K562 (cell line): ENCODE results near the gene HAO2. TPM values are rescaled to one million over a fixed set of nuclear protein-coding genes. Genes with fewer than 3 reads are reported as not detected.

Experiments used
- ATAC-seq: fragments of 200-7000 bp; cut with Tn5 transposase; 3 replicates; pipeline ENCODE4 v1.9.1; 2020; ENCODE audit warnings: moderate library complexity
- BruUV-seq: library from RNA; stranded (reverse); fragments of 400-500 nt; replicated peaks from 2 replicates; lab custom pipeline; 2021; lab: Mats Ljungman, UMichigan
- CTCF ChIA-PET: fragments of 300-600 bp; formaldehyde crosslinking; extraction: SDS; loops from one replicate; lab custom pipeline; 2021; ENCODE audit warnings: low intra/inter-chr PET ratio; lab: Yijun Ruan, JAX
- POLR2A ChIA-PET: fragments of 300-600, 350-650 bp; sonication (Branson Sonifier 250); formaldehyde crosslinking; extraction: SDS; loops from one replicate; lab custom pipeline; 2021; ENCODE audit warnings: antibody characterized with exemption, inconsistent platforms; lab: Yijun Ruan, JAX
- DNase-seq, 4 experiments: peaks; one replicate each; pipeline versions ENCODE4 v3.0.0 to v3.0.0-alpha.2; 2011 to 2018; ENCODE audit warnings: low spot score in 3 of 4, mixed read lengths in 3 of 4; ENCODE audit errors: extremely low read depth in 1 of 4
- FAIRE-seq: peaks from 2 replicates; lab custom pipeline; 2011; peaks lifted over from hg19 to GRCh38; lab: Jason Lieb, UNC
- H2AFZ ChIP-seq: 2 replicates; pipeline ENCODE4 v1.6.0; 2011; ENCODE audit warnings: low read depth, low read length, control low read depth, inconsistent platforms
- H3K27ac ChIP-seq: fragments of 200-600 bp; 3 replicates; pipeline ENCODE4 v1.8.0; 2011; ENCODE audit warnings: low read depth, mild to moderate bottlenecking, control low read depth, inconsistent platforms, low read length, moderate library complexity, mixed read lengths; ENCODE audit errors: extremely low read depth
- H3K27me3 ChIP-seq, 2 experiments: fragments of 300-600 bp in 1 of 2; 2 replicates in 1 of 2; 3 replicates in 1 of 2; pipeline versions ENCODE4 v1.6.0 to v1.8.0; 2011; ENCODE audit warnings: inconsistent platforms in 2 of 2, low read length in 2 of 2, mild to moderate bottlenecking in 1 of 2, mixed read lengths in 1 of 2, moderate library complexity in 1 of 2; ENCODE audit not compliant: control insufficient read depth in 2 of 2, insufficient read depth in 2 of 2
- H3K36me3 ChIP-seq: fragments of 300-600 bp; 3 replicates; pipeline ENCODE4 v1.8.0; 2011; ENCODE audit warnings: mild to moderate bottlenecking, low read length, inconsistent platforms; ENCODE audit not compliant: control insufficient read depth, insufficient read depth
- H3K4me1 ChIP-seq, 2 experiments: fragments of 200-600 bp in 1 of 2; replicated peaks in 1 of 2; 2 replicates in 1 of 2; 3 replicates in 1 of 2; pipeline versions ENCODE4 v1.5.1 to v1.8.0; 2011; ENCODE audit warnings: inconsistent platforms in 2 of 2, low read length in 2 of 2, mild to moderate bottlenecking in 1 of 2, mixed read lengths in 1 of 2, moderate library complexity in 1 of 2; ENCODE audit not compliant: control insufficient read depth in 2 of 2, insufficient read depth in 2 of 2
- H3K4me2 ChIP-seq: 2 replicates; pipeline ENCODE4 v1.6.1; 2011; ENCODE audit warnings: low read length, control low read depth, inconsistent platforms, mixed read lengths; ENCODE audit not compliant: insufficient read depth
- H3K4me3 ChIP-seq: fragments of 200-600 bp; sonication (generic), shearing (Covaris generic); 2 replicates; pipeline ENCODE4 v1.5.1; 2016; ENCODE audit warnings: control low read depth, inconsistent platforms
- H3K79me2 ChIP-seq: fragments of 200-600 bp; 3 replicates; pipeline ENCODE4 v1.8.0; 2011; ENCODE audit warnings: low read length, inconsistent platforms; ENCODE audit not compliant: control insufficient read depth, insufficient read depth
- H3K9ac ChIP-seq, 2 experiments: 2 replicates each; pipeline versions ENCODE4 v1.6.0 to v1.6.1; 2011; ENCODE audit warnings: low read depth in 2 of 2, low read length in 2 of 2, control low read depth in 1 of 2, inconsistent platforms in 1 of 2, mild to moderate bottlenecking in 1 of 2, mixed read lengths in 1 of 2; ENCODE audit not compliant: insufficient read depth in 1 of 2
- H3K9me1 ChIP-seq: one replicate; pipeline ENCODE4 v1.6.0; 2011; ENCODE audit warnings: inconsistent platforms, mild to moderate bottlenecking, low read length, moderate library complexity; ENCODE audit not compliant: control insufficient read depth, insufficient read depth
- H3K9me3 ChIP-seq: replicated peaks from 2 replicates; pipeline ENCODE4 v1.5.1; 2011; ENCODE audit warnings: low read depth, low read length, inconsistent platforms; ENCODE audit not compliant: control insufficient read depth, insufficient read depth
- H4K20me1 ChIP-seq: replicated peaks from 2 replicates; pipeline ENCODE4 v1.6.1; 2011; ENCODE audit warnings: low read length, inconsistent platforms, mixed read lengths; ENCODE audit not compliant: control insufficient read depth, insufficient read depth
- ARID3B ChIP-seq: fragments of 250-450 bp; sonication (Bioruptor Pico); IDR thresholded peaks from 2 replicates; pipeline ENCODE4 v1.4.0; 2020; ENCODE audit warnings: borderline replicate concordance
- EP300 ChIP-seq: IDR thresholded peaks from 2 replicates; pipeline ENCODE4 v1.6.1; 2012; ENCODE audit warnings: low read length, improper control_type of control experiment
- NFIC ChIP-seq: fragments of 450-650 bp; IDR thresholded peaks from 2 replicates; pipeline ENCODE4 v1.6.1; 2017; ENCODE audit warnings: mild to moderate bottlenecking, inconsistent platforms
- SP1 ChIP-seq: sonication (generic); formaldehyde crosslinking; IDR thresholded peaks from 2 replicates; pipeline ENCODE4 v1.8.1; 2022; ENCODE audit warnings: mild to moderate bottlenecking, missing genetic modification reagents
- ZFP30 ChIP-seq: fragments of 250-450 bp; sonication (Bioruptor Pico); IDR thresholded peaks from 2 replicates; pipeline ENCODE4 v1.8.0; 2022; ENCODE audit warnings: moderate library complexity, mild to moderate bottlenecking, inconsistent platforms, borderline replicate concordance
- WGBS: fragments of 100-300 bp; shearing (Covaris generic); methylation state at CpG from one replicate; pipeline ENCODE4 v1.1.6; 2016; ENCODE audit warnings: low coverage, mixed read lengths; ENCODE audit not compliant: insufficient coverage; ENCODE audit errors: missing lambda C conversion rate; 5-methylcytosine and 5-hydroxymethylcytosine counted together
- in situ Hi-C: fragments of 300-500 bp; cut with MboI; formaldehyde crosslinking; loops from 4 replicates; pipeline ENCODE4 v1.15.0; 2018; ENCODE audit warnings: inconsistent platforms, mixed read lengths
- intact Hi-C: fragments of 100-400 bp; cut with micrococcal nuclease; formaldehyde crosslinking; loops from 2 replicates; pipeline ENCODE4 v1.14.2; 2022
- polyA plus RNA-seq, 8 experiments: library from polyadenylated mRNA; depleted of rRNA in 4 of 8; stranded (reverse) in 5 of 8; unstranded in 3 of 8; fragments of >200 nt; fragmentation: Nextera tagmentation in 2 of 8; fragmentation: Illumina TruSeq in 1 of 8; extraction: Ambion mirVana in 2 of 8; extraction: Trizol in 1 of 8; gene quantifications; 2 replicates each; pipeline versions ENCODE4 v1.2.1 to v1.2.3, GENCODE V29; 2011 to 2014; ENCODE audit warnings: inconsistent platforms in 1 of 8, missing spikeins in 1 of 8
- small RNA-seq: library from RNA; depleted of rRNA; stranded (forward); fragments of <200 nt; gene quantifications from one replicate; pipeline ENCODE3, GENCODE V24; 2014
- total RNA-seq, 7 experiments: library from RNA; depleted of rRNA in 6 of 7; stranded (reverse); fragments of >200 nt in 6 of 7; fragmentation: Illumina TruSeq in 2 of 7; extraction: Trizol in 2 of 7; gene quantifications; 2 replicates each; pipeline versions ENCODE4 v1.2.1 to v1.2.3, GENCODE V29; 2011 to 2021; ENCODE audit warnings: low replicate concordance in 1 of 7

The HAO2 gene
- total and polyA plus RNA-seq, 9 of the 15 experiments (the other 6 are each of a cell fraction or from before 2014, with no cell fraction given) = not detected

GRCh38 chr1:119442756-119443155, 74.2 kb downstream of the HAO2 start:
- H3K36me3 ChIP-seq = no peaks in the 10 kb centered on the region
- H3K9me3 ChIP-seq = no peaks in the 10 kb centered on the region
- ChIA-PET CTCF (no interaction called here), POLR2A (no interaction called here)
- in situ Hi-C loops = no loop called here
- TF ChIP-seq ARID3B (no peak), SP1 (CRISPR knock-in tag) (no peak), NFIC (no peak), EP300 (no peak), ZFP30 (CRISPR knock-in tag) (no peak)
- H3K9me1 ChIP-seq = no peaks in the 10 kb centered on the region
- H4K20me1 ChIP-seq = no peaks in the 10 kb centered on the region
- DNase-seq = no peak
- no peak overlapping the region for H3K4me2 ChIP-seq
- H3K9ac ChIP-seq = no peak overlapping the region
- no peak overlapping the region for H3K27ac ChIP-seq
- H3K4me3 ChIP-seq = no peak overlapping the region
- no peaks in the 10 kb centered on the region for H3K79me2 ChIP-seq
- no peak for ATAC-seq
- BruUV-seq = no TSS peak
- no peaks in the 10 kb centered on the region for H3K4me1 ChIP-seq
- H2AFZ ChIP-seq = no peak overlapping the region
- peak; percentile 61 for FAIRE-seq
- intact Hi-C loops = loop anchor here (5.0 kb wide), 1 partner anchor 35 kb away; no protein-coding TSS in a partner anchor
- 0% methylated on average over 6 of the region's 6 CpGs for WGBS
- 0 out of 5 replicates have a peak, but pooled peaks cover 0 to 2% of the 10 kb centered on the region in 2 experiments for H3K27me3 ChIP-seq

Small RNA genes lying within 50 kb of the gene (small RNA-seq; reads per million reads assigned to genes)
- not detected for gene RNU1-75P

Other genes with a start within 250 kb of the HAO2 start
- gene WARS2, start 228.1 kb upstream of the HAO2 start, total RNA-seq (2014; rRNA removed) = 16.3 and 18.0 TPM in 2 replicates
- 17.7 and 21.1 TPM in 2 replicates for gene WARS2, start 228.1 kb upstream of the HAO2 start, total RNA-seq (2014; rRNA removed; fragmentation: Illumina TruSeq; extraction: Trizol)
- 14.4 and 16.5 TPM in 2 replicates for gene WARS2, start 228.1 kb upstream of the HAO2 start, total RNA-seq (2015; rRNA removed; fragmentation: Illumina TruSeq; extraction: Trizol)
- gene WARS2, start 228.1 kb upstream of the HAO2 start, total RNA-seq (2021) = 14.9 and 17.5 TPM in 2 replicates
- 16.4 and 17.0 TPM in 2 replicates for gene WARS2, start 228.1 kb upstream of the HAO2 start, polyA plus RNA-seq (2011; rRNA removed)
- gene WARS2, start 228.1 kb upstream of the HAO2 start, polyA plus RNA-seq (2014; fragmentation: Illumina TruSeq; extraction: Trizol) = 15.7 and 16.9 TPM in 2 replicates
- 1 to 10 TPM; 5.7 to 6.7 TPM for gene WARS2, start 228.1 kb upstream of the HAO2 start, polyA plus RNA-seq (2014; fragmentation: Nextera tagmentation; extraction: Ambion mirVana)
- gene WARS2, start 228.1 kb upstream of the HAO2 start, polyA plus RNA-seq (2014; rRNA removed) = 10.8 and 12.6 TPM in 2 replicates
- gene HSD3B2, start 46.4 kb downstream of the HAO2 start, total RNA-seq (2014; rRNA removed) = not detected in 2 replicates
- gene HSD3B2, start 46.4 kb downstream of the HAO2 start, total RNA-seq (2014; rRNA removed; fragmentation: Illumina TruSeq; extraction: Trizol) = not detected in 2 replicates
- not detected in 2 replicates for gene HSD3B2, start 46.4 kb downstream of the HAO2 start, total RNA-seq (2015; rRNA removed; fragmentation: Illumina TruSeq; extraction: Trizol)
- gene HSD3B2, start 46.4 kb downstream of the HAO2 start, total RNA-seq (2021) = 0.96 and 1.1 TPM in 2 replicates
- gene HSD3B2, start 46.4 kb downstream of the HAO2 start, polyA plus RNA-seq (2011; rRNA removed) = not detected in 2 replicates
- gene HSD3B2, start 46.4 kb downstream of the HAO2 start, polyA plus RNA-seq (2014; fragmentation: Illumina TruSeq; extraction: Trizol) = not detected in 2 replicates
- not detected for gene HSD3B2, start 46.4 kb downstream of the HAO2 start, polyA plus RNA-seq (2014; fragmentation: Nextera tagmentation; extraction: Ambion mirVana)
- not detected in 2 replicates for gene HSD3B2, start 46.4 kb downstream of the HAO2 start, polyA plus RNA-seq (2014; rRNA removed)
- not detected in 2 replicates for gene HSD3B1, start 138.4 kb downstream of the HAO2 start, total RNA-seq (2014; rRNA removed)
- gene HSD3B1, start 138.4 kb downstream of the HAO2 start, total RNA-seq (2014; rRNA removed; fragmentation: Illumina TruSeq; extraction: Trizol) = not detected in 2 replicates
- gene HSD3B1, start 138.4 kb downstream of the HAO2 start, total RNA-seq (2015; rRNA removed; fragmentation: Illumina TruSeq; extraction: Trizol) = not detected in 2 replicates
- not detected in 2 replicates for gene HSD3B1, start 138.4 kb downstream of the HAO2 start, total RNA-seq (2021)
- not detected in 2 replicates for gene HSD3B1, start 138.4 kb downstream of the HAO2 start, polyA plus RNA-seq (2011; rRNA removed)
- not detected in 2 replicates for gene HSD3B1, start 138.4 kb downstream of the HAO2 start, polyA plus RNA-seq (2014; fragmentation: Illumina TruSeq; extraction: Trizol)
- not detected for gene HSD3B1, start 138.4 kb downstream of the HAO2 start, polyA plus RNA-seq (2014; fragmentation: Nextera tagmentation; extraction: Ambion mirVana)
- gene HSD3B1, start 138.4 kb downstream of the HAO2 start, polyA plus RNA-seq (2014; rRNA removed) = not detected in 2 replicates